ENCODE data around the gene ALS2CL. TPM values are rescaled to one million over a fixed set of nuclear protein-coding genes. Genes with fewer than 3 reads are reported as not detected.

ALS2CL gene
- total and polyA plus RNA-seq, 8 donors = 7.6 to 74.4 (median 12.7) TPM

GRCh38 chr3:46626039-46626438 is 67.4 kb downstream of the ALS2CL start:
- TF ChIP-seq CTCF (IDR thresholded peaks at IDR 0.05) = no peak
- H3K4me3 ChIP-seq = no peak overlapping the region
- no peak for ATAC-seq

GRCh38 chr3:46624975-46625490 is 68.4 kb downstream of the ALS2CL start:
- Histone ChIP-seq H3K27me3 (no peaks in the 10 kb centered on the region), H3K4me1 (peaks cover 0 to 5% of the 10 kb centered on the region in 2 donors), H3K27ac (no peak overlapping the region), H3K4me3 (no peak overlapping the region), H3K36me3 (no peaks in the 10 kb centered on the region), H3K9me3 (no peaks in the 10 kb centered on the region)
- no peak for TF ChIP-seq CTCF (IDR thresholded peaks at IDR 0.05)
- intact Hi-C loops (cut with DNase I) = no loop called here
- ATAC-seq = no peak
- no peak for DNase-seq

More at GRCh38 chr3:46626039-46626438, 67.4 kb downstream of the ALS2CL start:
- intact Hi-C loops (cut with DNase I) = no loop called here
- peaks cover 0 to 9% of the 10 kb centered on the region in 2 donors for H3K4me1 ChIP-seq
- H3K27ac ChIP-seq = no peak overlapping the region
- no peaks in the 10 kb centered on the region for H3K9me3 ChIP-seq
- H3K36me3 ChIP-seq = no peaks in the 10 kb centered on the region
- H3K27me3 ChIP-seq = no peaks in the 10 kb centered on the region
- DNase-seq = no peak

GRCh38 chr3:46624533-46624932 is 68.9 kb downstream of the ALS2CL start:
- H3K9me3 ChIP-seq = no peaks in the 10 kb centered on the region
- H3K4me1 ChIP-seq = no peaks in the 10 kb centered on the region
- intact Hi-C loops (cut with DNase I) = no loop called here
- DNase-seq (no peak), ATAC-seq (no peak)
- TF ChIP-seq CTCF (IDR thresholded peaks at IDR 0.05) = no peak
- no peak overlapping the region for H3K4me3 ChIP-seq
- H3K27ac ChIP-seq = no peak overlapping the region
- H3K27me3 ChIP-seq = no peaks in the 10 kb centered on the region
- H3K36me3 ChIP-seq = no peaks in the 10 kb centered on the region

- Histone ChIP-seq H3K9me3 (no peaks in the 10 kb centered on the region), H3K4me1 (no peaks in the 10 kb centered on the region), H3K27me3 (peaks cover 0 to 6% of the 10 kb centered on the region in 2 donors), H3K4me3 (no peak overlapping the region), H3K27ac (no peak overlapping the region), H3K36me3 (no peaks in the 10 kb centered on the region)
- TF ChIP-seq CTCF (IDR thresholded peaks at IDR 0.05) = no peak
- no peak for DNase-seq
- ATAC-seq = no peak
- intact Hi-C loops (cut with DNase I) = no loop called here
Observed at GRCh38 chr3:46619845-46620778, 73.4 kb downstream of the ALS2CL start.

Other genes with a start within 250 kb of the ALS2CL start
- gene LTF, start 228.8 kb downstream of the ALS2CL start, total RNA-seq = 100 to 1,000 TPM in 1 of 2 donors, 1 to 10 TPM in 1; 2.3 to 113 TPM
- 1 to 10 TPM; 3.7 to 7.6 (median 5.5) TPM for gene LTF, start 228.8 kb downstream of the ALS2CL start, polyA plus RNA-seq (ENCODE audit: insufficient read length in 6 of 6)
- not detected for gene RTP3, start 195.7 kb downstream of the ALS2CL start, total RNA-seq
- gene RTP3, start 195.7 kb downstream of the ALS2CL start, polyA plus RNA-seq (ENCODE audit: insufficient read length in 6 of 6) = under 1 TPM in 1 of 6 donors, not detected in 5; 0.13 TPM
- under 1 TPM; 0.45 to 0.47 TPM for gene LRRC2, start 127.4 kb downstream of the ALS2CL start, total RNA-seq
- gene LRRC2, start 127.4 kb downstream of the ALS2CL start, polyA plus RNA-seq (ENCODE audit: insufficient read length in 6 of 6) = under 1 TPM; 0.36 to 0.47 (median 0.44) TPM
- not detected for gene FAM240A, start 81.2 kb downstream of the ALS2CL start, total RNA-seq
- not detected for gene FAM240A, start 81.2 kb downstream of the ALS2CL start, polyA plus RNA-seq (ENCODE audit: insufficient read length in 6 of 6)
- gene TMIE, start 7.7 kb upstream of the ALS2CL start, total RNA-seq = under 1 TPM in 1 of 2 donors, not detected in 1; 0.23 TPM
- under 1 TPM; 0.37 to 0.82 (median 0.59) TPM for gene TMIE, start 7.7 kb upstream of the ALS2CL start, polyA plus RNA-seq (ENCODE audit: insufficient read length in 6 of 6)
- gene PRSS50, start 24.2 kb upstream of the ALS2CL start, total RNA-seq = under 1 TPM; 0.24 to 0.26 TPM
- gene PRSS50, start 24.2 kb upstream of the ALS2CL start, polyA plus RNA-seq (ENCODE audit: insufficient read length in 6 of 6) = 1 to 10 TPM in 1 of 6 donors, under 1 TPM in 5; 0.38 to 1.1 (median 0.75) TPM
- 1 to 10 TPM; 3.1 to 4.9 TPM for gene MYL3, start 169.8 kb upstream of the ALS2CL start, total RNA-seq
- gene MYL3, start 169.8 kb upstream of the ALS2CL start, polyA plus RNA-seq (ENCODE audit: insufficient read length in 6 of 6) = 10 to 100 TPM in 5 of 6 donors, 1 to 10 TPM in 1; 8.0 to 13.4 (median 12.6) TPM
- gene PTH1R, start 184.0 kb upstream of the ALS2CL start, total RNA-seq = 10 to 100 TPM; 12.0 to 22.8 TPM
- gene PTH1R, start 184.0 kb upstream of the ALS2CL start, polyA plus RNA-seq (ENCODE audit: insufficient read length in 6 of 6) = 100 to 1,000 TPM in 2 of 6 donors, 10 to 100 TPM in 4; 60.6 to 131 (median 76.5) TPM